PFSK-1 (cell line): ENCODE measurements around the gene ABCC8.

Experiments
- FOXP2 ChIP-seq: optimal IDR thresholded peaks from 2 replicates; pipeline ENCODE3; 2011; ENCODE audit warnings: borderline replicate concordance, control low read depth, inconsistent platforms; ENCODE audit not compliant: insufficient read depth; ENCODE audit errors: extremely low read length, extremely low read depth
- POLR2AphosphoS5 ChIP-seq: IDR thresholded peaks from 2 replicates; pipeline ENCODE4 v1.6.1; 2012; ENCODE audit warnings: low read depth, mild to moderate bottlenecking, control low read depth, low read length, moderate library complexity
- SIN3A ChIP-seq: IDR thresholded peaks from 2 replicates; pipeline ENCODE4 v1.6.1; 2012; ENCODE audit warnings: mild to moderate bottlenecking, low read length, moderate library complexity, borderline replicate concordance; ENCODE audit not compliant: insufficient read depth
- TAF1 ChIP-seq: IDR thresholded peaks from 2 replicates; pipeline ENCODE4 v1.6.1; 2012; ENCODE audit warnings: low read length, control low read depth, borderline replicate concordance; ENCODE audit not compliant: insufficient read depth
- TF ChIP-seq, protein P1 (sequence below), 2 experiments: IDR thresholded peaks; 2 replicates each; pipeline versions ENCODE4 v1.6.1 to v1.8.0; 2011 to 2012; ENCODE audit warnings: low read depth in 2 of 2, low read length in 2 of 2, control low read depth in 1 of 2, inconsistent platforms in 1 of 2, mild to moderate bottlenecking in 1 of 2, moderate library complexity in 1 of 2; ENCODE audit not compliant: insufficient read depth in 1 of 2

ABCC8 gene

DNA sequence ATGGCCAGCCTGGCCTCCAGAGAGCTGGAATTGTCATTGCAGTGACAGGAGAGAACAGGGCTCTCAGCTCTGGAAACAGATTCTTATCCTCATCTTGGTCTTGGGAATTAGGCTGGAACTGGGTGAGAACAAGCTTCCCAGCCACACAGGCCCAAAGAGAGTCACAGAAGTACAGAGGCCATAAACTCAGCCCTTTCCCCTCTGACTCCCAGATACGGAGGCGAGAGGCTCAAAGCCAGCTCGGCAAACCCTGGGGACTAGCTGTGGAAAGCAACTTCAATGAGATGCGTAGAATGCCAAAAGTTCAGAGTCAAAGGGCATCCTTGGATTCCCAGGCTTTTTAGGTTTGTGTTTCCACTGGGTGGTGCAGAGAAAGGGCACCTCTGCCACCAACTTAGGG, 14.3 kb upstream of the ABCC8 start:
- no peak for TF ChIP-seq SIN3A
- TF ChIP-seq TAF1, result no peak
- TF ChIP-seq, protein P1, sequence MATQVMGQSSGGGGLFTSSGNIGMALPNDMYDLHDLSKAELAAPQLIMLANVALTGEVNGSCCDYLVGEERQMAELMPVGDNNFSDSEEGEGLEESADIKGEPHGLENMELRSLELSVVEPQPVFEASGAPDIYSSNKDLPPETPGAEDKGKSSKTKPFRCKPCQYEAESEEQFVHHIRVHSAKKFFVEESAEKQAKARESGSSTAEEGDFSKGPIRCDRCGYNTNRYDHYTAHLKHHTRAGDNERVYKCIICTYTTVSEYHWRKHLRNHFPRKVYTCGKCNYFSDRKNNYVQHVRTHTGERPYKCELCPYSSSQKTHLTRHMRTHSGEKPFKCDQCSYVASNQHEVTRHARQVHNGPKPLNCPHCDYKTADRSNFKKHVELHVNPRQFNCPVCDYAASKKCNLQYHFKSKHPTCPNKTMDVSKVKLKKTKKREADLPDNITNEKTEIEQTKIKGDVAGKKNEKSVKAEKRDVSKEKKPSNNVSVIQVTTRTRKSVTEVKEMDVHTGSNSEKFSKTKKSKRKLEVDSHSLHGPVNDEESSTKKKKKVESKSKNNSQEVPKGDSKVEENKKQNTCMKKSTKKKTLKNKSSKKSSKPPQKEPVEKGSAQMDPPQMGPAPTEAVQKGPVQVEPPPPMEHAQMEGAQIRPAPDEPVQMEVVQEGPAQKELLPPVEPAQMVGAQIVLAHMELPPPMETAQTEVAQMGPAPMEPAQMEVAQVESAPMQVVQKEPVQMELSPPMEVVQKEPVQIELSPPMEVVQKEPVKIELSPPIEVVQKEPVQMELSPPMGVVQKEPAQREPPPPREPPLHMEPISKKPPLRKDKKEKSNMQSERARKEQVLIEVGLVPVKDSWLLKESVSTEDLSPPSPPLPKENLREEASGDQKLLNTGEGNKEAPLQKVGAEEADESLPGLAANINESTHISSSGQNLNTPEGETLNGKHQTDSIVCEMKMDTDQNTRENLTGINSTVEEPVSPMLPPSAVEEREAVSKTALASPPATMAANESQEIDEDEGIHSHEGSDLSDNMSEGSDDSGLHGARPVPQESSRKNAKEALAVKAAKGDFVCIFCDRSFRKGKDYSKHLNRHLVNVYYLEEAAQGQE (IDR thresholded peaks at IDR 0.05; ENCODE audit: insufficient read depth in 1 of 2, low read depth in 2 of 2, low read length in 2 of 2), result no peak
- TF ChIP-seq POLR2AphosphoS5, result no peak
- TF ChIP-seq FOXP2, result no peak

DNA sequence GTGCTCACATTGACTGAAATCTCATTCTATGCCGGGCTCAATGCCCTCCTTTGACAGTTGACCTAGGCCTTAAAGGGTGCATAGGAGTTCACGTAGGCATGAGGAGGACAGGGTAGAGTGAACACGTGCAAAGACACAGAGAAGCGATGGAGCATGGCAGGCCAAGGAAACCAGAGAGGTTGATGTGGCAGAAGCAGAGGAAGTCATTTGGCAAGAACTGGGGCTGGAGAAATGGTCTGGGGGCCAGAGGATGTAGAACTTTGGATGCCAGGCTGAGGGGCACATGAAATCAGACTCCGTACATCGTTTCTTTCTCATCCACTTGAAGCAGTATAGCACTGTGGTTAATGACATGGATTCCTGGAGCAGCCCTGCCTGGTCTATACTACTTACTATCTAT, 13.6 kb upstream of the ABCC8 start:
- TF ChIP-seq POLR2AphosphoS5 (no peak), TAF1 (no peak)
- TF ChIP-seq, protein P1 (IDR thresholded peaks at IDR 0.05; ENCODE audit: insufficient read depth in 1 of 2, low read depth in 2 of 2, low read length in 2 of 2), result no peak

DNA sequence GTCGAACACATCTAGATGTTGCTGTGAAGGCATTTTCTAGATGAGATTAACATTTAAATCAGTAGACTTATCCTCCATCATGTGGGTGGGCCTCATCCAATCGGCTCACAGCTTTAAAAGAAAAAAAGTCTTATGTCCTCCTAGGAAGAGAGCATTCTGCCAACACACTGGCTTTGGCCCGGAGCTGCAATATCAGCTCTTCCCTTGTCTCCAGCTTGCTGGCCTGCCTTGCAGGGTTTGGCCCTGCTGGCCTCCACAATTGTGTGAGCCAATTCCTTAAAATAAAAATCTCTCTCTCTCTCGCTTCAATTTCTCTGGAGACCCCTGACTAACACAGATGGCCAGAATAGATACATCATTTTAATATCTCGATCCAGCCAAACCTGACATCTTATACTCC, 13.1 kb upstream of the ABCC8 start:
- TF ChIP-seq, protein P1 (IDR thresholded peaks at IDR 0.05; ENCODE audit: insufficient read depth in 1 of 2, low read depth in 2 of 2, low read length in 2 of 2), result no peak
- TF ChIP-seq POLR2AphosphoS5 (no peak), FOXP2 (no peak), SIN3A (no peak), TAF1 (no peak)

DNA sequence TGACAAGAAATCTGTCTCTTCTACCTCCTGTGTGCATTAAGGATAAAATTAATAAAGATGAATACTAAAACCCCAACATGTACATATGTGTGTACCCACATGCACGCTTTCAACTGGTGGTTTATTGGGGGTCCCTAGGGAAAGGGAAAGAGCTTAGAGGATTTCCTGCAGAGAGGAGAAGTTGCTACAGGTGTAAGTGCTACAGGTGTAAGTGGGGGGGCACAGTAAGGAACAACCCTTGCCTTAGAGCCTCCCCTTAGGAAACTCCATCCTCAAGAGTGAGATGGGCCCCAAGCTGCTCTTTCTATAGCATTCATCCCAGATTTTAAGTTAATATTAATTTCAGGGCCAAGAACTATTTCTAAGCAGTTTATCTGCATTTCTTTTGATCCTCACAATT, 11.9 kb upstream of the ABCC8 start:
- TF ChIP-seq SIN3A (no peak), POLR2AphosphoS5 (no peak), FOXP2 (no peak), TAF1 (no peak)
- TF ChIP-seq, protein P1 (IDR thresholded peaks at IDR 0.05; ENCODE audit: insufficient read depth in 1 of 2, low read depth in 2 of 2, low read length in 2 of 2), result no peak

DNA sequence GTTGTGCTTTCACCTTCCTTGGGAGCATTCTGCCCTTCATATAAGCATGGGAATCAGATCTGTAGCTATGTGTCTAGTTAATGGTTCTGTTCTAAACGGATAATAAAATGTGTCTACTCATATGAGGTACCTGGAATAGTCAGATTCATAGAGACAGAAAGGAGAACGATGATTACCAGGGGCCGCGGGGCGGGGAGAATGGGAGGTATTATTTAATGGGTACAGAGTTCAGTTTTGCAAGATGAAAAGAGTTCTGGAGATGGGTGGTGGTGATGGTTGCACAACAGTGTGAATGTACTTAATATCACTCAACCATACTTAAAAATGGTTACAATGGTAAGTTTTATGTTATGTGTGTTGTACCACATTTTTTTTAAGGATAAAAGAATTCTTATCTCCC, 10.0 kb upstream of the ABCC8 start:
- TF ChIP-seq FOXP2, result no peak
- no peak for TF ChIP-seq POLR2AphosphoS5
- no peak for TF ChIP-seq TAF1
- TF ChIP-seq SIN3A, result no peak
- TF ChIP-seq, protein P1 (IDR thresholded peaks at IDR 0.05; ENCODE audit: insufficient read depth in 1 of 2, low read depth in 2 of 2, low read length in 2 of 2), result no peak
